ENCODE results near the gene KCNRG.
"Not testable (repeated sequence)": the region's sequence is repeated elsewhere in the genome, so short reads cannot be mapped to it uniquely, and the experiment has no call there.

KCNRG gene

DNA sequence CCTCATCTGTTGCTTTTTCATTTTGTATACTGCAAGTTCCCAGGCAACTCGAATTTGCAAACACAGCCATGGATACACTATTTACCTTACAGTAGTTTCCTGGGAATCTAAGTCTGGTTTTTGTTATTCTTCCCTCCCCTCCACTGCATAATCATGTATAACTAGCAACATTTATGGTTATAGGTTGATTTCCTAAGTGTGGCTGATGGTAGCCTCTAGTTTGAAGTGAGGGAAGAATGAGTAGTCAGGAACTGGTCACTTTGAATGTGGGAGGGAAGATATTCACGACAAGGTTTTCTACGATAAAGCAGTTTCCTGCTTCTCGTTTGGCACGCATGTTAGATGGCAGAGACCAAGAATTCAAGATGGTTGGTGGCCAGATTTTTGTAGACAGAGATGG, at the start of gene KCNRG:
KCNRG (plus strand) TSS at position 187 of the 400 bp plus-strand sequence; CDS start at position 237, 50 bp downstream.
- DNase-seq = no peak

DNA sequence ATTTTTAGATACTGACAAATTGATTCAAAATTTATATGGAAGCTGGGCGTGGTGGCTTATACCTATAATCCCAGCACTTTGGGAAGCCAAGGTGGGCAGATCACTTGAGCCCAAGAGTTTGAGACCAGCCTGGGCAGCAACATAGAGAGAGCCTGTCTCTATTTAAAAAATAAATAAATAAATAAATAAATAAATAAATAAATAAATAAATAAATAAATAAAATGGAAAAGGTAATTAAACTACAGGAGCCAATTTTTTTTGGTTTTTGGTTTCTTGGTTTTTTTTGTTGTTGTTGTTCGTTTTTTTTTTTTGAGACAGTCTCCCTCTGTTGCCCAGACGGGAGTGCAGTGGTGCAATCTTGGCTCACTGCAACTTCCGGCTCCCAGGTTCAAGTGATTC, 47.8 kb upstream of the KCNRG start:
- no peak for DNase-seq

GRCh38 chr13:49972709-49973108, 42.5 kb upstream of the KCNRG start:
- no peak for DNase-seq

DNA sequence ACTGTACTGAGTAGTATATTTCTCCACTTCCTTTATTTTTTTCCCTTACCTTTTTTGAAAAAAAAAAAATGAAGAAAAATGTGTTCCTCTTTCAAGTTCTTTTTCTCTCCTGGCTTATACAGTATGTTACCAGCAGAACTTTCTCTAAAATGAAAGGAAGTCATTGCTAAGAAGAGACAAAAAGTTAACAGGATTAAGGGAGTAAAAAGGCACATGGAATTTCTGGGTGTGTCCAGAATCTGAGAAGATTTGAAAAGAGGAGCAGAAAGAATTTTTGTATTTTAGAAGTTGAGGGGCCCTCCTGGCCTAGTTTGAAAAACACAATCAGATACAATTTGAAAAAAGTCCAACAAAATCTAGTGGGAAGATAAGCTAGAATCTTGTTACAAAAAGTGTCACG, 39.4 kb upstream of the KCNRG start:
- no peak for DNase-seq

DNA sequence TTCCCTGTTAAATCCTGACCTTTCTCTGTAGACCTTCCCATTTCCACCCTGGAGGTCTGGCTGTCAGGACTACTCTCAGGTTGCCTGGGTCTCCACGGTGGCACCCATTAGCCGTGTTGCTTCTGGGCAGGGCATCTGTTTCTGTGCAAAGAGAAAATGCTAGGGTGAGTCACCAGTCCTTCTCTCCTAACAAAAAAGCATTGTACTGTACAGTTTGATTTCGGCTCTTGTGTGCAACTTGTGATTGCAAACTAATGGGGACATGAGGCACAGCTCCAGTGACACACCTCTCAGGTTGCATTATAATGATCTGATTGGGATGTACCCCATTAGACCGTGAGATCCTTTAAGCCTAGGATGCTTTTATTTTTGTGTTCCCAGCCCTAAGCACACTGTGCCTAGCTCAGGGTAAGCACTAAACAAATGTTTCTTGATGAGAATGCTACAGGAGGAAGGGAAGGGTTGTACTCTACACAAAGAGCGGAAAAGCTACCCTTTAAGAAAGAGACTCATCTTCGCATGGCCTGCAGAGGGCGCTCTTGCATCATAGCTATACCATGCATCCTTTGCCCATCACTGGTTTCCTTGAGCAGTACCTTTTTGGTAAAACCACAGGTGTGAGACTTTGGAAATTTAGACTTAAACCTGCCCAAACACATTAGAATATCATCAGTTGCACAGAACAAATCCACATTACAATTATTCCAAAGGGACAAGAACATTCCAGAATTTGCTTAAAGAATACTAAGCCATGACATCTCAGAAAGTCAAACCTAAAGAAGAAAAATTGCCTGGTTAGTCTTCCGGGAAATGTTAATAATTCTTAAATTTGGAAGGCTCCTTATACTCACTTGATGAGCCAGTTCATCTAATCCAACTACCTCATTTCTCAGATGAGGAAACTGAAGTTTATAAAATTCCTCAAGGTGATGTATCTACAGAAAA, 38.7 kb upstream of the KCNRG start:
- no peak for DNase-seq

GRCh38 chr13:49977992-49978391, 37.3 kb upstream of the KCNRG start:
- DNase-seq = no peak

- DNase-seq = no peak
Observed at GRCh38 chr13:49980266-49980665, 35.0 kb upstream of the KCNRG start.

- no peak for DNase-seq
Observed at GRCh38 chr13:49985129-49985528, 30.1 kb upstream of the KCNRG start.

DNA sequence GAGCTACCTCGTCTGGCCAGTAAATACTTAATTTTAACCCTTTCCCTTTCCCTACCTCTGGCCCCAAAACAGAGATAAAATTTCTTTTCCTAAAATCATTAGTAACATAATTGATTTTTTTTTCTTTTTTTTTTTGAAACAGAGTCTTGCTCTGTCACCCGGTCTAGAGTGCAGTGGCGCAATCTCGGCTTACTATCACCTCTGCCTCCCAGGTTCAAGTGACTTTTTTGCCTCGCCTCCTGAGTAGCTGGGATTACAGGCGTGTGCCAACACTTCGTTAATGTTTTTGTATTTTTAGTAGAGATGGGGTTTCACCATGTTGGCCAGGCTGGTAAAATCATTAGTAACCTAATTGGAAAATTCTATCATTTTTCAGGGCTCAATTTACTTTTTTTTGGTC, 28.8 kb upstream of the KCNRG start:
- DNase-seq = no peak

- DNase-seq = not testable (repeated sequence)
Observed at GRCh38 chr13:49990612-49991011, 24.6 kb upstream of the KCNRG start.

DNA sequence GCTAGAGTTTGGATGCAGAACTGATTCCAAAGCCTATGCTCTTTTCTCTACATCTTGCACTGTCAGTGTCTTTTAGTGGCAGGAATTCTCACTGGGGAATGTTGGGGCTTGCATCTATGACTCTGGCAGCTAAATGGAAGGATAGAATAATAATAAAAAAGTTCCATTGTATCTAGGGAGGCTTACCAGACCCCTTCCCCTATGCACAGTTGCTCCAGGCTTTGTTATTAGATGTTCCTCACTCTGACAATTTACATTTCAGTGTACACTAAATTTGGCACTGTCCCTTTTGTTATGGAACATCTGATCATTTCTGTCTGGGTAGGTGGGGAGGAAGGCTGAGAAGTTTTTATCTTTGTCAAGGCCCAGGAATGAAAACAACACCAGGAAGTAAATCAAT, 22.1 kb upstream of the KCNRG start:
- no peak for DNase-seq

DNA sequence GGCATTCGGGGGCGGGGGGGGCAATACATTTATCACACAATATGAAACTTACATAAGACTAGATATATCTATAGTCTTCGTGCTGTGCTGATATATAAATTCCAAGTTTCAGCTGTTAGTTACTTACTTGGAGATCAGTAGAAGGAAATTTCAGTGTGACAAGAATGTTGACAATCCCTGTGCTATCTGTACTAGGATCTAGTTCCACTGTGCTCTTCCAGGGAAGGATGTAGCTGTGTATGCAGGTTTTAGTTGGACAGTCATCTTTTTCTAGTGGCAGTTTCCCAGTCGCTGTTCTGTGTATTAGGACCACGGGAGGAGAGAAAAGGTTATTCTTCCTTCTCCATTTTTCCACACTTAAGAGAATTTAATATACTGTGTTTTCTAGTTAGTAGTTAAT, 21.6 kb upstream of the KCNRG start:
- DNase-seq = no peak

DNA sequence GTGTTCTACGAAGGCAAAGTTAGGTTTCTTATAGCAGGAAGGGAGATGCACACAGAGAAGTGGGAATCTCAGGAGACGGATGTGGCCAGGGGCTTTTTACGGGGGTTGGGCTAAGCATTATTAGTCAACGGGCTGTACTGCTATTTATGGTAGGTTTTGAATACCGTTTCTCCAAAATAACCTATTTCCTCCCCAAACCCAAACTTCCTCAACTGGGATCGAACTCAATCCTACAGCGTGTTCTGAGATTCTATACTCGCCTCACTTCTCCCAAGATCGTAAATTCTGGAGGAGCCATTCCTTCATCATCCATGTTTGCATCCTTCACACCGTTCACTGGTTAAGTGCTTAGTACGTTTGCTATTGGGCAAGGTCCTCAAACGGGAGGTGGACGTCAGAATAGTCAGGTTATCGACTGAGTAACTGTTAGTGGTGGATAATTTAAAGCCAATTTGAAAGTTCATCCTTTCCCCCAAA, 19.6 kb upstream of the KCNRG start:
- DNase-seq = no peak

- DNase-seq = peak; percentile 24 to 32
Observed at GRCh38 chr13:49996161-49996915, 18.9 kb upstream of the KCNRG start.

DNA sequence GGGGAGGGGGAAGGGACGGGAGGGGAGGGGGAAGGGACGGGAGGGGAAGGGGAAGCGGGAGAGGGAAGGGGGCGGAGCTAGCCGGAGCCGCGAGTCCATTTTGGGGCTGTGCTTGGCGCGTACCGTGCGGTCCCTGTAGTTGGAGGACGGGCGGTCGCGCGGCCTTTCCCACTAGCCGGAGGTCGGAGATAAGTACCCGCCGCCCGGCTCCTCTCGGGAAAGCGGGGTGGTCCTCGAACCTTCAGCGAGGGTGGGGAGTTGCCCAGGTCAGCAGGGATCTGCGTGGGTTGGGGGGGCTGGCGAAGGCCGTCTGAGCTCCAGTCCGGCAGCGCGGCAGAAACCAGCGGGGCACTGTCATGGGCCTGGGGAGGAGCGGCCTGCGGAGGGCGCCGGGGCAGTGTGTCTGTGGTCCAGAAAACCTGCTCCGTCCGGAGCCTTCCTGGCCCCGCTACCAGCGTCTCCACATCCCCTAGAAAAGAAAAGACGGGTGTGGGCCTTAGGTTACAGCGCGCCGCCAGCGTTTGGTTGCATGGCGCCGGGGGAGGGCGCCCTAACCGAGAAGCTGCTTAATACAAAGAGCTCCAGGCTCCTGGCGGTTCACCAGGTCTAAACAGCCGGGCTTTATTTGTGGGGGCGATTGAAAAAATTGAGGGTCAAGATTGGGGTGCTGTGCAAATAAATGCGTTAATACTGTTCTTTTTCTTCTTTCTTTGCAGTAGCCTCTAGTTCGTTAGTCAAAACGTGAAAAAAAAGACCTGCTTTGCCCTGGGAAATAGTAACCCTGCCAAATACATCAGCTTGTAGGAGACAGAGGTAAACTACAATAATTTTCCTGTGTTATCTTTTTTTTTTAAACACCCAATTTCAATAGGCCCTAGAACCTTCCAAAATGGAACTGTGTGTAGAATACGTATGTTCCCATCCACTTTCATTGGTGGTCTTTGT, 18.0 kb upstream of the KCNRG start, which contains the start of gene TRIM13:
TRIM13 (plus strand) TSS at position 92 of the 945 bp plus-strand sequence. CDS start 14,899 bp downstream, outside the sequence.
- peak; percentile 9 to 73 for DNase-seq

DNA sequence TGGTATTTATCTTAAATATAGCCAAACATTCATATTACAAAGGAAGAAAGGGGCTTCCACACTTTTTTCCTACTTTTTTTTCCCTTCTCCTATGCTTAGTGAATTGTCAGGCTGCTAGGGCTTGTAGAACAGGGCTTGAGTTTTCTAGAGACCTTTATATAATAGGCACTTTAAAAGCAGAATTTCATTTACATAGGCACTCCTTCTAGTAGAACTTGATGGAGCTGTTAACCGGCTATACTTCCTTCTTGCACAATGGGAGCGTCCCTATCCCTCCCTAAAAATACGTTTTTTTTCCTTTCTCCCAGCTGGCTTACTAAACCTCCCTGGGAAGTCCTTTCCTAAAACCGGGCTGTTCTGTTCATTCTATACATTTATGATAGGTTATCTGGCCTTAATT, 17.3 kb upstream of the KCNRG start:
- no peak for DNase-seq

- no peak for DNase-seq
Observed at GRCh38 chr13:49998714-49999624, 16.3 kb upstream of the KCNRG start.

DNA sequence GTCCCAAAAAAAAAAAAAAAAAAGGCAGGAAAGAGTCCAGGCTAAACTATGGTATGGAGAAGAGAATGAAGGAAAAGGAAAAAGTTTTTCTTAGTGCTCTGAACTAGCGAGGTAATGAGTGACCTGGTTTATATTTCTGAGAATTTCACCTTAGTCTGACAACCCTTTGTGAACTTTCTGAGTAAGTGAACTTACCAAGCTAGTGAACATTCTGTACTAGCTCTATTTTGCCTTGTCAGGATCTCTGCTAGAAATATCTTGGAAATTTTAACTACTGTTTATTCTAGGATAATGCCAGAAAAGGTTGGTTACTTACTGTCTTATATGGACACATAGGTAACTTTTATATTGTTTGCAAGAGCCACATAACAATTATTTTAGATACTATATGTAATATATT, 14.0 kb upstream of the KCNRG start:
- DNase-seq = no peak

DNA sequence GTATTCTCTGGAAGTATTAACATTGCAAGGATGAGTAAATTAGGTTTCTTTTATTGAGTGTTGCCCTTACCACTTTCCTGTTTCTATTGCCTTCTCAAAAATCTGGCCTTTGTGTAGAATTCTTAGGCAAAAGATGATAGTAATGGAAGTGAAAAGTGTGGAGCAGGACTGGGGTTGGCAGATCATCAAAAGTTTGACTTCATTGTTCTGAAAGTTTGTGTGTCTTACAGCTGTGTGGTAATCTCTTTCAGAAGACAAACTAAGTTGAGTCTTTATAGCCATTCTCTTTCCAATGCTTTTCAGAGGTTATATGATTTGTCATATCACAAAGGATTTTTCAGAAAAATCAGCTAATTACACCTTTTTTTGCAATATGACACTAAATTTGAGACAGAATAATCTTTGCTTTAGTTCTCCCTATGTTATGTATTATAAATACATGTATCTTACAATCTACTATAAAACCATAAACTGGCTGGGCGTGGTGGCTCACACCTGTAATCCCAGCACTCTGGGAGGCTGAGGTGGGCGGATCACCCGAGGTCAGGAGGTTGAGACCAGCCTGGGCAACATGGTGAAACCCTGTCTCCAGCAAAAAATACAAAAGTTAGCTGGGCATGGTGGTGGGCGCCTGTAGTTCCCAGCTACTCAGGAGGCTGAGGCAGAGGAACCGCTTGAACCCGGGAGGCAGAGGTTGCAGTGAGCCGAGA, 8.7 kb upstream of the KCNRG start:
- DNase-seq = no peak

DNA sequence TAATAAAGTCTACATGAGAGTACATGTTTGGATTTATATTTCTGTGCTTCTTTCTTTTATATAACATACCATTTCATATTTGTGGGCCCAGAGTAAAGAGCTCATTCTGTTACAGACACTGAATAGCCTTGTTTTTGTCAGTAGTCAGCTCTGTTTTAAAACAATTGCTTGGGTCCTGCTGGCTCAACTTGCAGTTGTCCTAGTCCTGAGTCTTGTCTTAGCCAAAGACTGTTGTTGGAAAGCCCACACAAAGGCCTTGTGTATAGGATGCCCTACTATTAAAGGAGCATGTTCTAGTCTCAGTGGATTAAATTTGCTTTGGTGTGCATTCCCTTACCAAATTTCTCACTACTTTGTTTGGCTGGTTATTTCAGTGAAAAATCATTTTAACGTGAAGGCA, 3.8 kb upstream of the KCNRG start:
- DNase-seq = no peak
